ENCODE measurements around the gene FILIP1. TPM values are rescaled to one million over a fixed set of nuclear protein-coding genes. Genes with fewer than 3 reads are reported as not detected.
A peak's percentile ranks its signal among the peaks of the same experiment; 100 is the strongest.

FILIP1 gene
- total and polyA plus RNA-seq, 2 of the 4 experiments (the other 2 are of a cell fraction): under 0.01 to 0.03 TPM

DNA sequence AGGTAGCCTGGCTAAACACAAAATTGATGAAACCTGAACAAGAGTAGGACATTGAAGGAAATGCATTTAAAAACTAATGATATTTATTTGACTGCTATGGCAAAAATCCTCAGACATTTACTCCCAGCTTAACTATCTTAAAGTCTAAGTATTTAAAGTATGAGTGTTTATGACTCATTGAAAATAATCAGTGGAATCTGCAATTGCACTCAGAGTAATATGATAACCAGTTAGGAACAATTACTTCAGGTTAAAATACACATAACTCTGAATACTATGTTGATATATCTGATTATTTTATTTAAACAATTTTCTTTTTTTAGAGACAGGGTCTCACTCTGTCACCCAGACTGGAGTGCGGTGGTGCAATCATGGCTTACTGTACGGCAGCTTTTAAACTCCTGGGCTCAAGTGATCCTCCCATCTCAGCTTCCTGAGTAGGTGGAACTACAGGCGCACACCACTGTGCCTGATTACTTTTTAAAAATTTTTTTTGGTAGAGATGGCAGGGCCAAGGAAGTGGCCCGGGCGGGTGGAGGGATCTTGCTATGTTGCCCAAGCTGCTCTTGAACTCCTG lies 43.9 kb downstream of the FILIP1 start:
- Histone ChIP-seq H3K9me3 (ENCODE audit: control insufficient read depth, insufficient read depth, low read length) (no peaks in the 10 kb centered on the region), H4K8ac (ENCODE audit: low read depth in 2 of 2, low read length in 2 of 2) (peak overlapping the region; percentile 48 to 66; a peak in 3 of 4 replicates), H2BK120ac (ENCODE audit: low read depth, low read length) (peak overlapping the region; percentile 95), H3K4me2 (ENCODE audit: low read depth, low read length) (peak overlapping the region; percentile 64; the same call in 1 of the 2 replicates), H2BK5ac (ENCODE audit: low read depth, low read length, poor library complexity, severe bottlenecking) (peak overlapping the region; percentile 93), H3K23ac (ENCODE audit: low read depth, low read length) (peak overlapping the region; percentile 95), H3K27me3 (ENCODE audit: control insufficient read depth, insufficient read depth, low read length) (no peaks in the 10 kb centered on the region), H3K79me1 (ENCODE audit: low read depth in 1 of 2, low read length in 2 of 2) (no peaks in the 10 kb centered on the region), H2AFZ (replicated peaks; ENCODE audit: low read length, poor library complexity) (peak overlapping the region; percentile 80), H3K4me1 (ENCODE audit: control insufficient read depth, insufficient read depth, low read length) (peaks cover 6% of the 10 kb centered on the region), H3K56ac (ENCODE audit: extremely low read depth, insufficient read depth, low read length) (peak overlapping the region; percentile 28; the same call in 1 of the 2 replicates), H4K91ac (ENCODE audit: insufficient read depth, low read depth, low read length) (peak overlapping the region; percentile 77; the same call in 1 of the 2 replicates), H3K36me3 (ENCODE audit: control insufficient read depth, insufficient read depth, low read length) (no peaks in the 10 kb centered on the region), H3K9ac (ENCODE audit: low read depth, low read length) (no peak overlapping the region), H2BK15ac (ENCODE audit: low read depth, low read length) (peak overlapping the region; percentile 81; the same call in 2 of the 3 replicates), H3K14ac (replicated peaks; ENCODE audit: low read depth, low read length) (0 out of 2 replicates have a peak overlapping the region, but pooled peaks have one; percentile 30), H2AK9ac (replicated peaks; ENCODE audit: low read depth, low read length, poor library complexity) (peak overlapping the region; percentile 68), H3K4me3 (ENCODE audit: insufficient read depth, low read depth, low read length) (no peak overlapping the region), H3K4ac (ENCODE audit: low read depth, low read length) (peak overlapping the region; percentile 96), H3K27ac (ENCODE audit: insufficient read depth, low read length) (peak overlapping the region; percentile 80; the same call in 1 of the 2 replicates), H4K5ac (ENCODE audit: low read depth, low read length) (peak overlapping the region; percentile 45; the same call in 1 of the 2 replicates), H3K9me1 (ENCODE audit: insufficient read depth, low read length) (no peaks in the 10 kb centered on the region), H3K18ac (ENCODE audit: low read depth, low read length) (peak overlapping the region; percentile 94), H4K20me1 (ENCODE audit: insufficient read depth, low read length) (no peaks in the 10 kb centered on the region), H2AK5ac (ENCODE audit: low read depth, low read length) (no peak overlapping the region; the same call in 1 of the 2 replicates), H2BK20ac (ENCODE audit: low read depth, low read length) (peak overlapping the region; percentile 97)
- TF ChIP-seq FOS (IDR thresholded peaks at IDR 0.05; ENCODE audit: low read depth, low read length) (peak; percentile 69; the same call in 1 of the 2 replicates), CEBPB (IDR thresholded peaks at IDR 0.05; ENCODE audit: low read depth, low read length) (peak; percentile 35), NFE2L2 (IDR thresholded peaks at IDR 0.05; ENCODE audit: low read depth, low read length) (no peak)
- ATAC-seq (ENCODE audit: low read depth) (peak; percentile 96), DNase-seq (peak; percentile 79)
- in situ Hi-C loops (cut with MboI; ENCODE audit: low sequenced_read_pairs) (no loop called here), intact Hi-C loops (cut with micrococcal nuclease) (no loop called here), dilution Hi-C loops (cut with HindIII; ENCODE audit: low sequenced_read_pairs, unreplicated experiment) (no loop called here)
- WGBS, 2 experiments (ENCODE audit: extremely low coverage in 2 of 2, insufficient read length in 1 of 2): no CpG with 5 or more reads among the region's 5 CpGs
- no TSS peak for BruUV-seq (replicated peaks)
- ChIA-PET POLR2A (ENCODE audit: unreplicated experiment) (no interaction called here), CTCF (interaction anchor here (1.3 kb wide), 1 partner anchor 82 kb away, joined by 4 read pairs; no protein-coding TSS in a partner anchor)

Measured in IMR-90 (cell line).